IPS DF 4.7 (cell line): ENCODE results near the gene COG8.
"Not testable (repeated sequence)": the region's sequence is repeated elsewhere in the genome, so short reads cannot be mapped to it uniquely, and the experiment has no call there.

ENCODE experiments used
- DNase-seq: peaks from one replicate; pipeline ENCODE4 v3.0.0-alpha.2; 2013; ENCODE audit warnings: low spot score; ENCODE audit errors: extremely low read depth

COG8 gene

DNA sequence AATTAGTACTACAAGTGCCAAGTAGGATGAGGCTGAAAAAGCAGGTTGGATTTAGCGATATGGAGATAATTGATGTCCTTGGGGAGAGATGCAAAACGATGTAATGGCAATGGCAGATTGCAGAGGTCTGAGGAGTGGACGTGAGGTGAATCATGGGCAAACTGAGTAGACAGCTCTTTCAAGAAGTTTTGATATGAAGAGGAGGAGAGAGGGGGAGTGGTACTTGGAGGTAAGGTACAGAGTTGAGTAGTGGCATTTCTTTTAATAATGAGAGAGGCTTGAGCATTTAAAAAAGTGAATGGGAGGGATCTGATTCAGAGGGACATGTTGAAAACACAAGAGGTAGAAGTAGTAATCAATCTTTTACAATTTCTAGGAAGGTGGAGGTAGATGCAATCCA, 46.0 kb downstream of the COG8 start:
- no peak for DNase-seq

DNA sequence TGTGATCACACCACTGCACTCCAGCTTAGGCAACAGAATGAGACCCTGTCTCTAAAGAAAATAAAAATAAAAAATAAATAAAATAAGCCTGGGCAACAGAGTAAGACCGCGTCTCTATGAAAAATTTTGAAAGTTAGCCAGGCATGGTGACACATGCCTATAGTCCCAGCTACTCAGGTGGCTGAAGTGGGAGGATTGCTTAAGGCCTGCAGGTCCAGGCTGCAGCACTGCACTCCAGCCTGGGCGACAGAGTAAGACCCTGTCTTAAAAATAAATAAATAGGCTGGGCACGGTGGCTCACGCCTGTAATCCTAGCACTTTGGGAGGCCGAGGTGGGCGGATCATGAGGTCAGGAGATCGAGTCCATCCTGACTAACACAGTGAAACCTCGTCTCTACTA, 47.7 kb downstream of the COG8 start:
- not testable (repeated sequence) for DNase-seq

DNA sequence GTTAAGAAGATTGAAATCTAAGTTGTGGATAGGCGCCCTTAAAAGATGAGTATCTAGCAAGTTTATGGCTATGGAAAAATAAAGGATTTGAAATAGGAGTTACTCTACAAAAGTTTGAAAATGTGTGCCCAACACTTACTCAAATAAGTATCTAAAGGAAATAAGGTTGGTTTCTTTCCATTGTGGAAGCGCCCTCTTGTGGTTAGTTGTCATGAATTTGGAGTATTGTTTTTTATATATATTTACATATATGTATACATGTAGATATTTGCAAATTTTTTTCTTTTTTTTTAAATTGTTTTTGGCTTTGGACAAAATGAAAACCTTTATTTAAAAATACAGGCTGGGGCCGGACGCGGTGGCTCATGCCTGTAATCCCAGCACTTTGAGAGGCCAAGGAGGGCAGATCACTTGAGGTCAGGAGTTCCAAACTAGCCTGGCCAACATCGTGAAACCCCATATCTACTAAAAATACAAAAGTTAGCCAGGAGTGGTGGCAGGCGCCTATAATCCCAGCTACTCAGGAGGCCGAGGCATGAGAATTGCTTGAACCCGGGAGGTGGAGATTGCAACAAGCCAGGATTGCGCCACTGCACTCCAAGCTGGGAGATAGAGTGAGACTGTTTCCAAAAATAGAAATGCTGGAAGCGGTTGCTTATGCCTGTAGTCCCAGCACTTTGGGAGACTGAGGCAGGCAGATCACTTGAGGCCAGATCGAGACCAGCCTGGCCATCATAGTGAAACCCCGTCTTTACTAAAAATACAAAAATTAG, 52.2 kb downstream of the COG8 start:
- DNase-seq = no peak

DNA sequence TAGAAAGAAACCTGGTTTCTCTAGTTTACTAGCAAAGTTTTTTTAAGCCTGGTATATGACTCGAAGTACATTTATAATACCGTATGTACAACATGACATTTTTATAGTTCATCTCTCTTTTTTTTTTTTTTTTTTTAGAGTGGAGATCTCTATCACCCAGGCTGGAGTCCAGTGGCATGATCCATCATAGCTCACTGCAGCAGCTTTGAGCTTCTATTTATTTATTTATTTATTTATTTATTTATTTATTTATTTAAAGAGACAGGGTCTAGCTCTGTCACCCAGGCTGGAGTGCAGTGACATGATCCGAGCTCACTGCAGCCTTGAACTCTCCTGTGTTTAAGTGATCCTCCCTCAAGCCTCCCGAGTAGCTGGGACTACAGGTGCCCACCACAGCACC, 54.1 kb downstream of the COG8 start:
- no peak for DNase-seq

DNA sequence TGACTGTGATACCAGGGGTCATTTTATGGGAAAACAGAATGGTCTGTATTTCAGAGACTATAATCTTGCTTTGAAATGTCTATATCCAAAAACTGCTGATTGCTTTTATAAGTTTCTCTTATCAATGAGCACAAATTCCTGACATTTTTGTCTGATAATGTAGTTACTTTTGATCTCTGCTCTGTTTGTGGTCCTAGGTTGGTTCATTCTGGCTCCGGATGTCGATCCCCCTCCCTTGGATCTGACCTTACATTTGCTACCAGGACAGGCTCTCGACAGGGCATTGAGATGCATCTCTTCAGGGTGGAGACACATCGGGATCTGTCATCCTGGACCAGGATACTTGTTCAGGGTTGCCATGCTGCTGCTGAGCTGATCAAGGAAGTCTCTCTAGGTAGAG, 55.5 kb downstream of the COG8 start:
- no peak for DNase-seq

DNA sequence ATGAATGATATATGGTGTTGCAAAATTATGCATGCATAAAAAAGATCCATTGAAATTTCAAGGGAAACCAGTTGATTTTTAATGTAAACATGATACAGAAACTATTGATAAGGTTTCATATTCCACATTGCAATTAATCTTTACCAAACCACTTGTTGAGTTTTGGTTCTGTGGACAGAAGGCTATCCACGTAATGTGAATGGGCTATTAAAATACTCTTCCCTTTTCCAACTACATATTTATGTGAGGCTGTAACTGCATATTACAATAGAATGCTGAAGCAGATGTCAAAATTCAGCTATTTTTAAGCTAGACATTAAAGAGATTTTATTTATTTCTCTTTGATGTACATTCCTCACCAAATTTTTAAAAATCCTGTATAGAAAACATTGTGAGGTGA, 62.0 kb downstream of the COG8 start:
- no peak for DNase-seq
